Spleen (tissue), 11 donors: ENCODE data around the gene LRRC23. TPM values are rescaled to one million over a fixed set of nuclear protein-coding genes. Genes with fewer than 3 reads are reported as not detected.
"Not testable (repeated sequence)": the region's sequence is repeated elsewhere in the genome, so short reads cannot be mapped to it uniquely, and the experiment has no call there.

Source experiments
- DNase-seq: peaks from one replicate; pipeline ENCODE4 v3.0.0-alpha.2; 2020
- H3K27ac ChIP-seq, 8 donors: fragments of 200-600 bp; sonication (generic) in 7 of 8; 1 replicate in 4 of 8; 2 replicates in 4 of 8; pipeline versions ENCODE4 v1.5.0 to v1.8.0; 2016 to 2021; ENCODE audit warnings: inconsistent platforms in 4 of 8, mild to moderate bottlenecking in 4 of 8, moderate library complexity in 1 of 8
- H3K27me3 ChIP-seq, 7 donors: fragments of 200-600 bp; sonication (generic) in 6 of 7; replicated peaks in 1 of 7; 1 replicate in 4 of 7; 2 replicates in 3 of 7; pipeline versions ENCODE4 v1.5.0 to v1.8.0; 2016 to 2021; ENCODE audit warnings: inconsistent platforms in 3 of 7, mild to moderate bottlenecking in 1 of 7
- H3K36me3 ChIP-seq, 6 donors: fragments of 200-600 bp; sonication (generic) in 5 of 6; 1 replicate in 4 of 6; 2 replicates in 2 of 6; pipeline versions ENCODE4 v1.5.0 to v1.8.0; 2016 to 2021; ENCODE audit warnings: inconsistent platforms in 2 of 6
- H3K4me1 ChIP-seq, 6 donors: fragments of 200-600 bp; sonication (generic) in 5 of 6; 1 replicate in 3 of 6; 2 replicates in 3 of 6; pipeline versions ENCODE4 v1.5.0 to v1.8.0; 2016 to 2021; ENCODE audit warnings: inconsistent platforms in 3 of 6
- H3K4me3 ChIP-seq, 8 donors: fragments of 200-600 bp; sonication (generic) in 7 of 8; 1 replicate in 4 of 8; 2 replicates in 4 of 8; pipeline versions ENCODE4 v1.5.0 to v1.8.0; 2016 to 2021; ENCODE audit warnings: inconsistent platforms in 4 of 8, mild to moderate bottlenecking in 4 of 8, moderate library complexity in 2 of 8
- H3K9me3 ChIP-seq, 8 donors: fragments of 200-600 bp; sonication (generic) in 7 of 8; 1 replicate in 4 of 8; 2 replicates in 4 of 8; pipeline versions ENCODE4 v1.5.0 to v1.8.0; 2016 to 2021; ENCODE audit warnings: inconsistent platforms in 4 of 8
- CTCF ChIP-seq, 11 experiments: fragments of 200-600 bp in 7 of 11; fragments of 450-650 bp in 4 of 11; sonication (generic) in 4 of 11; IDR thresholded peaks in 8 of 11; conservative IDR thresholded peaks in 3 of 11; 1 replicate in 7 of 11; 2 replicates in 4 of 11; pipeline versions ENCODE4 v1.4.0 to v1.8.0; 2016 to 2021; ENCODE audit warnings: antibody characterized with exemption in 11 of 11, inconsistent platforms in 4 of 11, mild to moderate bottlenecking in 1 of 11
- POLR2A ChIP-seq, 3 donors: fragments of 450-650 bp; IDR thresholded peaks; one replicate each; pipeline ENCODE4 v1.5.1; 2017; ENCODE audit warnings: antibody characterized with exemption in 3 of 3, mild to moderate bottlenecking in 1 of 3
- POLR2AphosphoS5 ChIP-seq, 3 donors: sonication (generic); formaldehyde crosslinking; IDR thresholded peaks; one replicate each; pipeline ENCODE4 v1.5.1; 2017; ENCODE audit warnings: antibody characterized with exemption in 3 of 3
- WGBS, 5 donors: extraction: QIAGEN DNeasy Blood & Tissue Kit in 3 of 5; methylation state at CpG; one replicate each; pipeline versions ENCODE4 v1.1.5 to v1.1.7; 2013 to 2018; 5-methylcytosine and 5-hydroxymethylcytosine counted together
- intact Hi-C: fragments of 100-400 bp; cut with DNase I; formaldehyde crosslinking; loops from one replicate; pipeline ENCODE4 v1.15.0; 2023; ENCODE audit warnings: low total_unique reads
- polyA plus RNA-seq, 3 donors: library from polyadenylated mRNA; stranded (reverse); fragments of 200-250 nt; gene quantifications; one replicate each; pipeline ENCODE4 v1.2.1, GENCODE V29; 2013
- total RNA-seq, 7 donors: library from RNA; depleted of rRNA in 3 of 7; stranded (reverse); fragments of >200 nt in 3 of 7; fragmentation: NEBNext Ultra II Directional in 4 of 7; extraction: Animal tissue kit (Norgen Biotek cat#: 25700) in 4 of 7; gene quantifications; one replicate each; pipeline versions ENCODE4 v1.1.0 to v1.2.1, GENCODE V29; 2016 to 2021
- donor health status: healthy with polysubstance abuse.
- donor health status: DM: no; HTN: no; CAD: no; lungs with moderate emphysema.
- donor health status: DM: no; HTN: no; CAD: no.
- donor health status: Bipolar disorder and iron deficiency.
- donor health status: healthy.
- donor health status: DM: no; HTN: no; CAD: no.
- donor health status: DM: yes; HTN: yes; CAD: no.

The LRRC23 gene
- total and polyA plus RNA-seq, 10 donors: 3.1 to 10.1 (median 6.4) TPM

GRCh38 chr12:6883252-6883651 is 21.4 kb upstream of the LRRC23 start:
- 88 to 98% (median 95%) methylated on average over 5 of the region's 5 CpGs for WGBS, 5 donors
- DNase-seq: no peak
- TF ChIP-seq CTCF (IDR thresholded peaks at IDR 0.05 in 8 of 11, conservative IDR thresholded peaks at IDR 0.05 in 3 of 11): no peak
- TF ChIP-seq POLR2A (IDR thresholded peaks at IDR 0.05): no peak
- no peak for TF ChIP-seq POLR2AphosphoS5 (IDR thresholded peaks at IDR 0.05)

GRCh38 chr12:6883683-6884082 is 20.9 kb upstream of the LRRC23 start:
- DNase-seq: no peak
- peaks cover 0 to 5% (median 0%) of the 10 kb centered on the region in 6 donors for H3K4me1 ChIP-seq
- intact Hi-C loops: no loop called here

More at GRCh38 chr12:6883252-6883651, 21.4 kb upstream of the LRRC23 start:
- H3K4me3 ChIP-seq: no peak overlapping the region
- peaks cover 0 to 5% (median 0%) of the 10 kb centered on the region in 6 donors for H3K4me1 ChIP-seq
- intact Hi-C loops: no loop called here
- H3K9me3 ChIP-seq: no peaks in the 10 kb centered on the region
- peaks cover 0 to 39% (median 14%) of the 10 kb centered on the region in 6 donors for H3K36me3 ChIP-seq
- H3K27ac ChIP-seq: no peak overlapping the region
- H3K27me3 ChIP-seq: no peaks in the 10 kb centered on the region

DNA sequence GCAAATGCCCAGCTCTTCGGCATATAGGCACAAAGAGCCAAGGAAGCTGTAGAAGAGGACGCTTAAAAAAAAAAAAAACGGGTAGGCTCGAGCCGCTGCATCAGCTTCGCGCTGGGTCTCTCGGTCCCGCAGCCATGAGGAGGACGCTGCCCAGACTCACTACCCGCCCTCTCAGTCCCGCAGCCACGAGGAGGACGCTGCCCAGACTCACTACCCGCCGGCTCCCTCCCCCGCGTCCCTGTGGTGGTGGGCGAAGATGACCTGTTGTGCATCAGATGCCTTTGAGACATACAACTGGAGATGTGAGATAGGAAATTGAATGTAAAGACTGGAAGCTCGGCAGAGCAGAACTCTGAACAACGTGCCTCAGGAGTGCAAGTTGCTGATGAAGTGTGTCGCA is 20.1 kb upstream of the LRRC23 start:
- no peaks in the 10 kb centered on the region for H3K27me3 ChIP-seq
- H3K9me3 ChIP-seq: no peaks in the 10 kb centered on the region
- 81 to 91% (median 86%) methylated on average over 22 of the region's 22 CpGs for WGBS, 5 donors
- TF ChIP-seq CTCF (IDR thresholded peaks at IDR 0.05 in 8 of 11, conservative IDR thresholded peaks at IDR 0.05 in 3 of 11) (no peak), POLR2A (IDR thresholded peaks at IDR 0.05) (no peak), POLR2AphosphoS5 (IDR thresholded peaks at IDR 0.05) (no peak)
- H3K27ac ChIP-seq: no peak overlapping the region
- peaks cover 0 to 5% (median 0%) of the 10 kb centered on the region in 6 donors for H3K4me1 ChIP-seq
- H3K4me3 ChIP-seq: no peak overlapping the region
- peaks cover 0 to 39% (median 14%) of the 10 kb centered on the region in 6 donors for H3K36me3 ChIP-seq
- DNase-seq: no peak
- intact Hi-C loops: no loop called here

More at GRCh38 chr12:6883683-6884082, 20.9 kb upstream of the LRRC23 start:
- TF ChIP-seq POLR2A (IDR thresholded peaks at IDR 0.05): no peak
- no peak for TF ChIP-seq POLR2AphosphoS5 (IDR thresholded peaks at IDR 0.05)
- no peak for TF ChIP-seq CTCF (IDR thresholded peaks at IDR 0.05 in 8 of 11, conservative IDR thresholded peaks at IDR 0.05 in 3 of 11)
- Histone ChIP-seq H3K27ac (no peak overlapping the region), H3K36me3 (peaks cover 0 to 39% (median 14%) of the 10 kb centered on the region in 6 donors), H3K9me3 (no peaks in the 10 kb centered on the region), H3K4me3 (no peak overlapping the region), H3K27me3 (no peaks in the 10 kb centered on the region)
- 93 to 97% (median 97%) methylated on average over 9 to 11 of the region's 11 CpGs for WGBS, 5 donors

DNA sequence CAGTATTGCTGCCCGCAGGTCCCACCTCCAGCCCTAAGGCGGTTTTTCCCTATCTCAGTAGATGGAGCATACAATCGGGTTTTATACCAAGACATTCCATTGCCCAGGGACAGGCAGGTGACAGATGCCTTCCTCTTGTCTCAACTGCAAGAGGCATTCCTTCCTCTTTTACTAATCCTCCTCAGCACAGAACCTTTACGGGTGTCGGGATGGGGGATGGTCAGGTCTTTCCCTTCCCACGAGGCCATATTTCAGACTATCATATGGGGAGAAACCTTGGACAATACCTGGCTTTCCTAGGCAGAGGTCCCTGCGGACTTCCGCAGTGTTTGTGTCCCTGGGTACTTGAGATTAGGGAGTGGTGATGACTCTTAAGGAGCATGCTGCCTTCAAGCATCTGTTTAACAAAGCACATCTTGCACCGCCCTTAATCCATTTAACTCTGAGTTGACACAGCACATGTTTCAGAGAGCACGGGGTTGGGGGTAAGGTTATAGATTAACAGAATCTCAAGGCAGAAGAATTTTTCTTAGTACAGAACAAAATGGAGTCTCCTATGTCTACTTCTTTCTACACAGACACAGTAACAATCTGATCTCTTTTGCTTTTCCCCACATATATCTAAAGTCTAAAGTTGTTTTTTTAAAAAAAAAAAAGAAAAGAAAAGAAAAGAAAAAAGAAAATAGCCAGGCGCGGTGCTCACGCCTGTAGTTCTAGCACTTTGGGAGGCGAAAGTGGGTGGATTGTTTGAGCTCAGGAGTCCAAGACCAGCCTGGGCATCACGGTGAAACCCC is 18.2 kb upstream of the LRRC23 start:
- peaks cover 0 to 39% (median 14%) of the 10 kb centered on the region in 6 donors for H3K36me3 ChIP-seq
- intact Hi-C loops, H3K27ac ChIP-seq, H3K9me3 ChIP-seq, DNase-seq, H3K4me3 ChIP-seq, H3K27me3 ChIP-seq: not testable (repeated sequence)
- H3K4me1 ChIP-seq: peaks cover 0 to 15% (median 10%) of the 10 kb centered on the region in 6 donors
- WGBS, 5 donors: 63 to 74% (median 74%) methylated on average over 10 to 13 of the region's 15 CpGs
